DMS153 (cell line): ENCODE results near the gene SNRNP27.

Experiments used
- DNase-seq: peaks from one replicate; lab custom pipeline; 2025; lab: John Stamatoyannopoulos, UW

The SNRNP27 gene

DNA sequence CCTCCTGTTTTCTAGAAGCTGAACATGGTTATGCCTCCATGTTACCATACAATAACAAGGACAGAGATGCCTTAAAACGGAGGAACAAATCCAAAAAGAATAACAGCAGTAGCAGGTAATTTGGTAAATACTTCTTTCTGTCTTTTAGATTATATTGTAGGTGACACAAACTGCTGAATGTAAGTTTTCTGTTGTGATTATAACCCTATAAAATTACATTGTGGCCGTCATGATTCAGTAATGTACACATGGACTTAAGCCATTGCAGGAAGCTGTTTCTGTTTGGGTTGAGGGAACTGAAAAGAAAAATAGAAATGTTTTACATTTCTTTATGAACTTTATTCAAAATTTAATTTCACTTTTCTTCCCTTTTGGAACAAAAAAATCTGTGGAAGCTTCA, 22.4 kb downstream of the SNRNP27 start:
- DNase-seq = no peak

DNA sequence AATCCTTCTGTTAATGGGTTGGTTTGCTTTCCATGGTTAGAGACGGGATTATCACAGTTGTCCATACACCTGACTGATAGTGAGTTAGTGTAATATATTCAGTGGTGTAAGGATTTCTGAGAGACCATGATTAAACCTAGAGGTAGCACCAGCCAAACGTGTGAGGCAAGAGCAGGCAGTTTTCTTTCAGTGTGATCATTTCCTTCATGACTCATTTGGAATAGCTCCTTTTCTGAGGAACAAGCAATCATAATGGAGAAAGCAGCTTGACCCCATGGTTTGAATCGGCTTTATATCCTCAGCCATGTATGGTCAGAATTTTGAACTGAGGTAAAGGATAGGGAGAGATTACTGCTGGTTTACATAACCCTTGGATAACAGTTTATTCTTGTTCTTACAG, 24.1 kb downstream of the SNRNP27 start:
- DNase-seq = no peak

DNA sequence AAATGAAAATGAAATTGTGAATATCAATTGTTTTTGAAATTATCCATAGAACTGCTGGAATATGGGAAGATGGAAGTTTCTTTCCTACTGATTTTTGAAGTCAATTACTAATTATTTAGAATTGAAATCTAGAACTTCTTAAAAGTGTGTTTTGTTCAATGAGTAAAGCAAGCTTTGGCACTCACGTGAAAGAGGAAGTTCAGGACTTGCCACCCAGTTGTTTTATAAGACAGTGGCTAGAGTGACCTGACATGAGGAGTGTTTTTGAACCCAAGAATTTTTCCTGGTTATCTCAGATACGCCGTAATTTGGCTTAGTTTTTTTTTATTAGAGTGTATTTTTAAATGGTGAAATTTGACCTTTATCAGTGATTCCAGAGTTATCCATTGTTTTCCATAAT, 24.6 kb downstream of the SNRNP27 start:
- no peak for DNase-seq

DNA sequence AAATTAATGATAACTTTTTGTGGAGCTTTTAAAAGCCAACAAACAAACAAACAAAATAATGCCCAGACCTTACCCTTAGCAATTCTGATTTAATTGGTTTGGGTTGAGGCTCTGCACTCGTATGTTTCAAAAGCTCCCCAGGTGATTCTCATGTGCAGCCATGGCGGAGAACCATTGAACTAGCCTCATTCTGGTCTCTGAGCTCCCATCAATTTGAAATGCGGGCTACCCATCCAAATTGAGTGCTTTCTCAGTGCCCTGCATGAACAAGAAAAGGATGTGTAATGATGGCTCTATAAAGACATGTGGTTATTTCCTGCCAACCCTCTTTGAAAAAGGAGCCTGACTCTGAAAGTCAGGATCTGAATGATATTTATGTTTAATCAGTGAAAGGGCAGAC, 29.4 kb downstream of the SNRNP27 start:
- DNase-seq = no peak

DNA sequence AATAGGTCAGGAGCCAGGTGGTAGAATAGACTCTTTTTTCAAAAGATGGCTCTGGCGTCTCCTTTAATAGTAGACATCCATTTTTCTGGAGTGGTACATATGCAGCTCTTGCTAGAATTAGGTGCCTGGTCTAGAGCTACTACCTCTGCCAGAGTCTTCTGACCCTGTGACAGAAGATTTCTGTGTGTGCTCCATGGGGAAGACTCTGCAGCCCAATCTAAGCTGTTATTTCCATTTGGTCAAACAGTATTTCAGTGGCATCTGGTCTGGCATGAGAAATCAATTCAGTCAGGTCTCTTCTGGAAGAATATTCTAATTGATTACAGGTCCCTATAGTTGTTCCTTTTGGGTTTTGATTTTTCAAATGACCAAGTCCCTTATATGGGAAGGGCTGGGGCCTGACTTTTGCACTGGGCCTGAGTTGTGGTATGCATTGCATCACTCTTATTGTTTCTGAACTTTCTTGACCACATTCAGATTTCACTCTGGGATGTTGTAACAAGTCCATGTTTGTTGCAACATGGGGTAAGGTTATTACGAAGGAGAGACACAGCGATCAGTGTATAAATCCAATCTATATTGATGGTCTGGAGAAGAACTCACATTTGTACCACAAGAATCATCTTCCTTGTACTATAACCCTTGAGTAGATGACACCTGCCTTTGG, 33.2 kb downstream of the SNRNP27 start:
- DNase-seq = no peak

- DNase-seq = no peak
Observed at GRCh38 chr2:69931832-69932595, 38.3 kb downstream of the SNRNP27 start.

- no peak for DNase-seq
Observed at GRCh38 chr2:69932596-69932922, 38.8 kb downstream of the SNRNP27 start.

DNA sequence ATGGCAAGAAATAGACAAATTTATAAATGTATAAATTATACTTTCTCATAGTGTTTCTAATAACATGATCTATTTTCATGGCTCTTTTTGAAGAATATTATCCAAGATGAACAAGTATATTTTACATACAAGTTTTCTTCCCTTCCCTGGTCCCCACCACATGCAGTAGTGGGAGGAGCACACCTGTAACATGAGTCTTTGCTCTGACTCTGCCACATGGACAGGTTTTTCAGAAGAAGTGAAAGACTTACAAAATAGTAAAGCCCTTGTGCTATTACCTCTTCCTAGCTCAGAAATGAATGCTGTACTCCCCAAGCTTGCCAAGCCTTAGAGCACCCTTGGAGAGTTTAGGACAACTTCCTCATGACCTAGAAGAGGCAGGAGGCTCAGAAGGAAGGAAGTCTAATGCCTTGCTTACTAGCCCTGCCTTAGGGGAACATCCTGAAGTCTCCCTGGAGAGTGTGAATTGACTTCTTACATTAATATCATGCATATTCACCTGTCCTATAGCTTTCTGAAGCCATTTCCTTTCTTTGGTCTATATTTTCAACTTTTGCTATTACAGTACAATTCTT, 39.6 kb downstream of the SNRNP27 start:
- no peak for DNase-seq

DNA sequence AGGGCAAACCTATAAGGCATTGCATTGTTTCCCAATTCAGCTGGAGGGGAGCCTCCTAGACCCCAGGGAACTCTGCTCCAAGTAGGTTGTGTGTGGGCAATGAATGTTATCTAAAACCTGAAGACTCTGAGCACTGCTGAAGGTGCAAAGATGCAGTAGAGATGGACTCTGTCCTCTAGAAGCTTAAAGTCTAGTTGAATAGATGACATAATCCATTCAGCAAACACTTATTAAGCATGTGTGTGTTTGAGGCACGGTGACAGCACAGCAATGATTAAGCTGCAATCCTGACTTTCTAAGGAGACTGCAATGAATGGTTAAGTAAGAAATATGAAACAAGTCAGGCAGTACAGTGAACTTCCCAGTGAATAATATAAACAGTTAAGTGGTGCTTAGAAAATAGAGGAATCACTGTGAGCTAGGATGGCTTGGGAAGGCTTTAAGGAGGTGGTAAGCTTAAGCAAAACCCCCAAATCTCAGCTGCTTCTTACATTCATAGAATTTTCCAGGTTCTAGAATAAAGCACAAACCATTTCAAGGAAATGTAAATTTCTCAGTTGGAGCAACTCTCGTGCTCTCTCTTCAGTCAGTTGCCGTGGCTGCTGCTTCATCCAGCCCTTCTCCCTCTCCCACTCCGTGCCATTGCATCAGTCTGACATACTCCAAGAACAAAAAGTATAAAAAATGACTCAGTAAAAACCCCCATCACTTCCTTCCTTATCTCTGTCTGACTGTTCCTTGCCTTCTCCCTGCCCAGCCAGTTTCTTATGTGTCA, 40.3 kb downstream of the SNRNP27 start:
- DNase-seq = no peak

- no peak for DNase-seq
Observed at GRCh38 chr2:69934614-69934908, 40.8 kb downstream of the SNRNP27 start.

GRCh38 chr2:69935011-69935410, 41.3 kb downstream of the SNRNP27 start:
- no peak for DNase-seq

GRCh38 chr2:69936906-69937305, 43.1 kb downstream of the SNRNP27 start:
- no peak for DNase-seq

GRCh38 chr2:69937968-69938367, 44.2 kb downstream of the SNRNP27 start:
- no peak for DNase-seq

DNA sequence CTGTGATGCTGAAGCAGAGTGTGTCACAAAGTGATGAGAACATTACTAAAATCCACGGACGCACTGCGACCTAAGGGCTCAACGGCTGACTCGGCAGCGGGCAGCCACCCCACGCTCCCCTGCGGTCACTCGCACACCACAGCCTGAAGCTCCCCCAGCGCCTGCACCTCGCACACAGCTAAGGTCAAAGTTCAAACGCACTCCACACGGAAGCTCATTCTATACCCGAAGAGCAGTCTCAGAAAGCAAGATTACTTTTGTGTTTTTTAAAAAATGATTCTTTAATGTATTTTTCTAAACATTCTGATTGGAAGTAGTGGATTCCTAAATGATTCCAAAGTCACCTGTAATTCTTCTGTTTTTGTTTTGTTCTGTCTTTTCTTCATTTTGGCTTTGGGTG, 46.0 kb downstream of the SNRNP27 start:
- DNase-seq = no peak

GRCh38 chr2:69940691-69941090, 46.9 kb downstream of the SNRNP27 start:
- DNase-seq = no peak

DNA sequence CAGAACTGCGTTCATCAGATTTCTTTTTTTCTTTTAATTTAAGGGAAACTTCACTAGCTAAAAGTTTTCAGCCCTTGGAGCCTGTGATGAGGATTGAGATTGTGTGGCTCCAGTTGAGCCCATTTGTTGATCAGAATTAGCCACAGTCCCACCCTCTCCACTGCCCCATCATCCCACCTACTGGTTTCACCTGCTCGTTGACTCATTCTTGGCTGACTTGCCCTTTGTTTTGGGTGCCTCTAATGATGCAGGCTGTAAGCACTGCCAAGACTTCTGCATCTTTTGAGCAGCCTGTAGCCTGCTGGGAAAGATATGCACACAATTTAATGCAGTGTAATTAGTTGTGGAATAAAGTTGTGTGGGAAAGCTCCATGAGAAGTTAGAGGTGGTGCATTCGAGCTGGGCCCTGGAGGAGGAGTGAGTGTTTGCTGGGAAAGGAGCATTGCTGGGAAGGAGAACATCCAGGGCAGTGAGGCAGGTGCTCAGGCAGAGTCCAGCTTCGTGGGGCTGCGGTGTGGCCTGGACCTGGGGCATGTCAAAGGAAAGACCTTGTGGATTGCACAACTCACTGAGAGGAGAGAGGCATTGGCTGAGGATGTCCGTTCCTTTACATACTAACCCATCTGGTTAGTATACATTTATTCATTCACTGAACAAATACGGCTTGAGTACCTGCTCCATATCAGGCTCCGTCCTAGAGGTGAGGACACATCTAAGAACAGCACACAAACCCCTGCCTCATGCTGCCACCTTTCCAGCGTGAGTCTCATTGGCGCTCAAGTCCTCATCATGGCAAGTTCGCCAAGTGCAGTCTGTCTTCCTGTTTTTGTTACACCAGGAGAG, 49.5 kb downstream of the SNRNP27 start:
- no peak for DNase-seq

DNA sequence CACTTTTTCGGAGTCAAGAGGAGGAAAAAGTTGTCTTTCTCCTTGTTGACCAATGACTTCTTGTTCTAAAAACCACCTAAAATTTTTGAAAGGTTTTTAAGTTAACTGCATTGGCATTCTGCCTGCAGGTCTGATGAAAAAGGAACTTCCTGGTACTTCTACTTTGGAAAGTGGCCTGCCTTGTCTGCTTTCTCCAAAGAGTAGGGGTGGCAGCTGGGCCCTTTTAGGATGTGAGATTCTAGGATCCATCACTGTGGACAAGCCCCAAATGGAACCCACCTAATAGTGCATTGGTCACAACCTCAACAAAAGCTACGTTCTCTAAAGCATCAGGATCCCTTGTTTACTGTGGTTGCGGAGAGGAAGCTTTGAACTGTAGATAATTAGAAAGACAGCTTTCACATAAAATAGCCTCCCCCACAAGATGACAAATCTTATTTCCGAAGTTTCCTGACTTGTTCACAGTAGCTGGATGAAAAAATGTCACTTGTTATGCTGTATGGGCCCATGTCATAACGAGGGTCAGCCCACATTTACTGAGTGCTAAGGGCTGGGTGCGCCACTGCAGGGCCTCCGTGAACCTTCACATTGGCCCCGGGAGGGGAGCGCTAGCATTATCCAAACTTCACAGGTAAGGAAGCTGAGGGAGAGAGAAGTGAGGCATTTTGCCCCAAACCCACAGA, 50.2 kb downstream of the SNRNP27 start:
- no peak for DNase-seq

DNA sequence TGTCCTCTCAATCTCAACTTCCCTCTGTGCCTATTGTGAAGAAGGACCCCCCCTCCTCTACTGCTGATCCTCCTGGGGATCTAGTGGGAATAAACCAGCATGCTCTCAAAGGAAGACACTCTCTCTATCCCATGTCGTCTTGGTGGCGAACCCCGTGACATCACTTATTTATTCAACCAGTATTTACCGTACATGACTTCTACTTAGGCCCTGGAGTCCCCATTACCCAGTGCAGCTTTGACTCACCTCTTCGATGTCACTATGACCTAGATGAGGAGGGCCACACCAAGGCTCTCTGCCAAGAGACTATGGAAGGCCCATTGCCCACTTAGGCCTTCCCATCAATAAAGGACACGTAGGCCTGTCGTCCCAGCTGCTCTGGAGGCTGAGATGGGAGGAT, 51.0 kb downstream of the SNRNP27 start:
- no peak for DNase-seq

DNA sequence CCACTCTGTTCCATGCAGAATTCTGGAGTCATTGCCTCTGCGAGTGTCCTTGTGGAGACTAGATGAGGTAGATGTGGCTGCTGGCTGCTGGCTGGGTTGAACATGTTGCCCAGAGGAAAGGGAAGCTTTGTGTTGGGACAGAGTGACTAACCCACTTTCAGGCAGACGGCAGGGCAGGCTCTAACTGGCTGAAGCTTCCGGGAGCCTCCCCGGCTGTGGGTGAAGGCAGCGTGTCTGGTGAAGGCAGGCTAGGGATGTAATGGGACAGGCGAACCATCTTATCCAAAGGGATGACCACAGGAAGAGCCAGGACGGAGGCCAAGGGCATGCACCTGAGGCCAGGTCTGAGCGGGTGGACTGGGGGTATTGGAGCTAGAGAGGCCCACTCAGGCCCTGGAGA, 51.7 kb downstream of the SNRNP27 start:
- no peak for DNase-seq

DNA sequence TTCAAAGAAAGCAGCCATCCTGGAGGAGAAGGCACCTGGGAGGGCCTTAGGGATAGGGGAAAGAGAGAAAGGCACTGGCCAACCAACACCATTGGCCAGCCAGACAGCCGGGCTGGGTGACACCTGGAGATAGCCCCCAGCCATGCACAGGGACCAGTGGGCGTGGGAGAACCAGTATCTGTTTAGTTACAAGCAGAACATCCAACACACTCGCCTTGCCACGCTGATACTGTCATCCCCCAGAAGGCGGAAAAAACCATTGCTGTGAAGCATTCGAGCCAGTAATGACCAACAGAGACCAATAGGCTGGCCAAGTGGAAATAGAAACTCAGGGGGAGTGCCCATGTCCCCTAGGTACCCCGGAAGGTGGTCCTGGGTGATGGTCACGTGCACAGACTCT, 52.2 kb downstream of the SNRNP27 start:
- DNase-seq = no peak
